Measurements from ENCODE around the gene PLEKHG3. TPM values are rescaled to one million over a fixed set of nuclear protein-coding genes. Genes with fewer than 3 reads are reported as not detected.

The PLEKHG3 gene
- polyA plus RNA-seq, 3 donors = 6.3 to 21.6 (median 13.0) TPM

DNA sequence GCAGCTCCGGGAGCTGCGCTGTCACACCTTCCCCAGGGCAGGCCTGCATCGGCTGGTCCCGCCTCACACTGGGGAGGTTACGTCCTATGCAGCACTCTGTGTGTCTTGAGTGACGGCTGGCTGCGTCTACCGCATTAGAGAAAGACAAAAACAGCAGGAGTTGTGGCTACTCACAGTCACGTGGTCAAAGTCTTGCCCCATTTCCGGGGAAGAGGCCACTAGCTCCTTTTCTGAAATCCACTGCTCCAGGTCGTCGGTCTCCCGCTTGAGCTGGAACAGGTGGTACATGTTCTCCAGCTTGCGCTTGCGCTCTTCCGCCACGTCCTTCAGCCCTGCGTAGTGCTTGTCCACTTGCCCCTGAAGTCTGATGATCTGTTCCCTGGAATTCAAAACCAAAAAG is 68.8 kb downstream of the PLEKHG3 start:
- 96% methylated on average over 18 of the region's 18 CpGs for WGBS (ENCODE audit: insufficient coverage)
- no peak overlapping the region for H3K27ac Mint-ChIP-seq
- no peak overlapping the region for H3K4me3 Mint-ChIP-seq

DNA sequence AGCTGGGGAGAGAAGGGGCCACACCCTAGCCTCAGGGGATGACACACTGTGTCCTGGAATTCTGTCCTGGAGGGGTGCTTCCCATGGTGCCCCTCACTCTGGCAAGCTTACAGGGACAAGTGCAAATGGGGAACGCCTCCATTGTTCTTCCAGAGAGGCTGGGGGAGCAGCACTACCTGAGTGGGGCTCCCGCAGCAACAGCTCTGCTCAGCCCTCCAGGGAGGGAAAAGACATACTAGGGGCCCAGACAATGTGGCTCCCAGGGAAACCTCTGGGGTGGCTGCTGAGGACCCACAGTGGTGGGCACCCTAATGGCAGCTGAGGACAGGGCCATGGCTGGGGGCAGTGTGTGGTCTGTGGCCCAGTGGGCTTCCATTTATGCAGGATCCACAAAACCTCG is 69.4 kb downstream of the PLEKHG3 start:
- Mint-ChIP-seq H3K9me3 (peaks cover 2 to 22% (median 13%) of the 10 kb centered on the region in 7 donors), H3K36me3 (no peaks in the 10 kb centered on the region), H3K4me1 (no peaks in the 10 kb centered on the region), H3K27ac (no peak overlapping the region), H3K4me3 (no peak overlapping the region), H3K27me3 (ENCODE audit: low read depth in 3 of 3) (peaks cover 0 to 4% (median 0%) of the 10 kb centered on the region in 3 donors)
- no peak overlapping the region for H3K4me3 ChIP-seq (replicated peaks in 1 of 3; ENCODE audit: low read depth in 2 of 3, low read length in 3 of 3)
- intact Hi-C loops (cut with micrococcal nuclease) = no loop called here
- no peak overlapping the region for H2AFZ ChIP-seq (ENCODE audit: insufficient read depth, low read depth, low read length, poor library complexity, severe bottlenecking)
- no peaks in the 10 kb centered on the region for H3K79me2 ChIP-seq (ENCODE audit: insufficient read depth, low read length)
- peaks cover 0 to 17% of the 10 kb centered on the region in 2 donors for H3K9me3 ChIP-seq (replicated peaks in 1 of 2; ENCODE audit: control insufficient read depth in 1 of 2, insufficient read depth in 1 of 2, low read length in 2 of 2)
- H3K27ac ChIP-seq (ENCODE audit: low read depth in 1 of 2, low read length in 2 of 2) = no peak overlapping the region
- H3K4me2 ChIP-seq (replicated peaks; ENCODE audit: extremely low read depth, low read length, poor library complexity, severe bottlenecking) = no peak overlapping the region
- no peak for DNase-seq
- H3K27me3 ChIP-seq (ENCODE audit: control insufficient read depth in 2 of 2, insufficient read depth in 2 of 2, low read length in 2 of 2) = no peaks in the 10 kb centered on the region
- H3K4me1 ChIP-seq (ENCODE audit: control insufficient read depth in 1 of 2, insufficient read depth in 2 of 2, low read length in 2 of 2) = no peaks in the 10 kb centered on the region
- WGBS (ENCODE audit: insufficient coverage) = 100% methylated on average over 3 of the region's 3 CpGs
- H4K20me1 ChIP-seq (ENCODE audit: insufficient read depth, low read length) = no peaks in the 10 kb centered on the region
- no peaks in the 10 kb centered on the region for H3K36me3 ChIP-seq (replicated peaks in 1 of 2; ENCODE audit: control insufficient read depth in 1 of 2, insufficient read depth in 2 of 2, low read length in 2 of 2)
- no peak overlapping the region for H3K9ac ChIP-seq (ENCODE audit: insufficient read depth, low read length, poor library complexity, severe bottlenecking)
- TF ChIP-seq, protein P1, sequence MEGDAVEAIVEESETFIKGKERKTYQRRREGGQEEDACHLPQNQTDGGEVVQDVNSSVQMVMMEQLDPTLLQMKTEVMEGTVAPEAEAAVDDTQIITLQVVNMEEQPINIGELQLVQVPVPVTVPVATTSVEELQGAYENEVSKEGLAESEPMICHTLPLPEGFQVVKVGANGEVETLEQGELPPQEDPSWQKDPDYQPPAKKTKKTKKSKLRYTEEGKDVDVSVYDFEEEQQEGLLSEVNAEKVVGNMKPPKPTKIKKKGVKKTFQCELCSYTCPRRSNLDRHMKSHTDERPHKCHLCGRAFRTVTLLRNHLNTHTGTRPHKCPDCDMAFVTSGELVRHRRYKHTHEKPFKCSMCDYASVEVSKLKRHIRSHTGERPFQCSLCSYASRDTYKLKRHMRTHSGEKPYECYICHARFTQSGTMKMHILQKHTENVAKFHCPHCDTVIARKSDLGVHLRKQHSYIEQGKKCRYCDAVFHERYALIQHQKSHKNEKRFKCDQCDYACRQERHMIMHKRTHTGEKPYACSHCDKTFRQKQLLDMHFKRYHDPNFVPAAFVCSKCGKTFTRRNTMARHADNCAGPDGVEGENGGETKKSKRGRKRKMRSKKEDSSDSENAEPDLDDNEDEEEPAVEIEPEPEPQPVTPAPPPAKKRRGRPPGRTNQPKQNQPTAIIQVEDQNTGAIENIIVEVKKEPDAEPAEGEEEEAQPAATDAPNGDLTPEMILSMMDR (IDR thresholded peaks at IDR 0.05) = no peak

More for the DNA sequence above, 68.8 kb downstream of the PLEKHG3 start:
- Histone ChIP-seq H4K20me1 (ENCODE audit: insufficient read depth, low read length) (no peaks in the 10 kb centered on the region), H3K9me3 (replicated peaks in 1 of 2; ENCODE audit: control insufficient read depth in 1 of 2, insufficient read depth in 1 of 2, low read length in 2 of 2) (peaks cover 0 to 17% of the 10 kb centered on the region in 2 donors), H3K79me2 (ENCODE audit: insufficient read depth, low read length) (no peaks in the 10 kb centered on the region), H3K4me1 (ENCODE audit: control insufficient read depth in 1 of 2, insufficient read depth in 2 of 2, low read length in 2 of 2) (no peaks in the 10 kb centered on the region), H3K36me3 (replicated peaks in 1 of 2; ENCODE audit: control insufficient read depth in 1 of 2, insufficient read depth in 2 of 2, low read length in 2 of 2) (no peaks in the 10 kb centered on the region), H3K27me3 (ENCODE audit: control insufficient read depth in 2 of 2, insufficient read depth in 2 of 2, low read length in 2 of 2) (no peaks in the 10 kb centered on the region), H3K27ac (ENCODE audit: low read depth in 1 of 2, low read length in 2 of 2) (no peak overlapping the region), H3K4me3 (replicated peaks in 1 of 3; ENCODE audit: low read depth in 2 of 3, low read length in 3 of 3) (no peak overlapping the region), H2AFZ (ENCODE audit: insufficient read depth, low read depth, low read length, poor library complexity, severe bottlenecking) (no peak overlapping the region), H3K9ac (ENCODE audit: insufficient read depth, low read length, poor library complexity, severe bottlenecking) (no peak overlapping the region), H3K4me2 (replicated peaks; ENCODE audit: extremely low read depth, low read length, poor library complexity, severe bottlenecking) (no peak overlapping the region)
- TF ChIP-seq, protein P1 (IDR thresholded peaks at IDR 0.05) = no peak
- DNase-seq = no peak
- Mint-ChIP-seq H3K27me3 (ENCODE audit: low read depth in 3 of 3) (peaks cover 0 to 4% (median 0%) of the 10 kb centered on the region in 3 donors), H3K9me3 (peaks cover 2 to 22% (median 13%) of the 10 kb centered on the region in 7 donors), H3K4me1 (no peaks in the 10 kb centered on the region), H3K36me3 (no peaks in the 10 kb centered on the region)
- intact Hi-C loops (cut with micrococcal nuclease) = no loop called here

All from CD14-positive monocyte (primary cell).